HL-60/S4 treated with phorbol 12-myristate 13-acetate at 8.2 ng/mL for 4 days and 3 days (cell line): ENCODE measurements around the gene TAAR8.
"Not testable (repeated sequence)": the region's sequence is repeated elsewhere in the genome, so short reads cannot be mapped to it uniquely, and the experiment has no call there.

Experiments
- in situ Hi-C: fragments of 300-500 bp; cut with MboI; formaldehyde crosslinking; loops from 2 replicates; pipeline ENCODE4 v1.15.0; 2022; ENCODE audit warnings: low sequenced_read_pairs

Gene TAAR8

GRCh38 chr6:132552372-132552771 lies at the start of gene TAAR8:
Gene TAAR8 (plus strand): TSS chr6:132552672. CDS start chr6:132552693, 21 bp downstream.
- in situ Hi-C loops, result no loop called here

- in situ Hi-C loops, result loop anchor here (25.0 kb wide), 1 partner anchor 592 kb away; no protein-coding TSS in a partner anchor
Observed at GRCh38 chr6:132504757-132505156, 47.7 kb upstream of the TAAR8 start.

- in situ Hi-C loops, result loop anchor here (25.0 kb wide), 1 partner anchor 593 kb away; no protein-coding TSS in a partner anchor
Observed at GRCh38 chr6:132505158-132505557, 47.3 kb upstream of the TAAR8 start.

GRCh38 chr6:132506461-132506860 lies 46.0 kb upstream of the TAAR8 start:
- in situ Hi-C loops, result loop anchor here (25.0 kb wide), 1 partner anchor 594 kb away; no protein-coding TSS in a partner anchor

GRCh38 chr6:132506869-132507808 lies 45.3 kb upstream of the TAAR8 start:
- in situ Hi-C loops, result loop anchor here (25.0 kb wide), 1 partner anchor 595 kb away; no protein-coding TSS in a partner anchor

- in situ Hi-C loops, result loop anchor here (25.0 kb wide), 1 partner anchor 599 kb away; no protein-coding TSS in a partner anchor
Observed at GRCh38 chr6:132511210-132511830, 41.2 kb upstream of the TAAR8 start.

GRCh38 chr6:132511831-132512220 lies 40.6 kb upstream of the TAAR8 start:
- in situ Hi-C loops, result loop anchor here (25.0 kb wide), 1 partner anchor 600 kb away; no protein-coding TSS in a partner anchor

- in situ Hi-C loops, result loop anchor here (25.0 kb wide), 1 partner anchor 600 kb away; no protein-coding TSS in a partner anchor
Observed at GRCh38 chr6:132512342-132512637, 40.2 kb upstream of the TAAR8 start.

- in situ Hi-C loops, result loop anchor here (25.0 kb wide), 1 partner anchor 601 kb away; no protein-coding TSS in a partner anchor
Observed at GRCh38 chr6:132512638-132513632, 39.5 kb upstream of the TAAR8 start, which contains the start of gene STX7. Gene STX7 (minus strand): TSS chr6:132513116. CDS start chr6:132503530, 9,586 bp downstream.

GRCh38 chr6:132513831-132514545 lies 38.5 kb upstream of the TAAR8 start:
- in situ Hi-C loops, result loop anchor here (25.0 kb wide), 1 partner anchor 602 kb away; no protein-coding TSS in a partner anchor

- in situ Hi-C loops, result loop anchor here (25.0 kb wide), 1 partner anchor 603 kb away; no protein-coding TSS in a partner anchor
Observed at GRCh38 chr6:132515386-132515785, 37.1 kb upstream of the TAAR8 start.

- in situ Hi-C loops, result loop anchor here (25.0 kb wide), 1 partner anchor 609 kb away; no protein-coding TSS in a partner anchor
Observed at GRCh38 chr6:132520953-132521352, 31.5 kb upstream of the TAAR8 start.

GRCh38 chr6:132524646-132525045 lies 27.8 kb upstream of the TAAR8 start:
- in situ Hi-C loops, result loop anchor here (25.0 kb wide), 1 partner anchor 612 kb away; no protein-coding TSS in a partner anchor

- in situ Hi-C loops, result no loop called here
Observed at GRCh38 chr6:132525866-132526265, 26.6 kb upstream of the TAAR8 start.

- in situ Hi-C loops, result no loop called here
Observed at GRCh38 chr6:132526461-132526860, 26.0 kb upstream of the TAAR8 start.

- in situ Hi-C loops, result no loop called here
Observed at GRCh38 chr6:132527791-132528190, 24.7 kb upstream of the TAAR8 start.

GRCh38 chr6:132530293-132530974 lies 22.0 kb upstream of the TAAR8 start:
- in situ Hi-C loops, result no loop called here

GRCh38 chr6:132534546-132534945 lies 17.9 kb upstream of the TAAR8 start:
- in situ Hi-C loops, result not testable (repeated sequence)

GRCh38 chr6:132537145-132537544 lies 15.3 kb upstream of the TAAR8 start:
- in situ Hi-C loops, result no loop called here
